AG08395 (cell line): Measurements from ENCODE around the gene TTC27.
"Not testable (repeated sequence)": the region's sequence is repeated elsewhere in the genome, so short reads cannot be mapped to it uniquely, and the experiment has no call there.

Experiments
- DNase-seq: peaks from one replicate; pipeline ENCODE4 v3.0.0; 2012; ENCODE audit warnings: mixed read lengths, low spot score

TTC27 gene

GRCh38 chr2:32719933-32720716 lies 92.3 kb downstream of the TTC27 start:
- no peak for DNase-seq

- DNase-seq, result no peak
Observed at GRCh38 chr2:32720771-32721170, 92.9 kb downstream of the TTC27 start.

GRCh38 chr2:32721376-32721775 lies 93.5 kb downstream of the TTC27 start:
- no peak for DNase-seq

GRCh38 chr2:32723467-32724079 lies 95.7 kb downstream of the TTC27 start:
- DNase-seq, result no peak

- not testable (repeated sequence) for DNase-seq
Observed at GRCh38 chr2:32726678-32727077, 98.8 kb downstream of the TTC27 start.

GRCh38 chr2:32727157-32727556 lies 99.3 kb downstream of the TTC27 start:
- DNase-seq, result no peak

- not testable (repeated sequence) for DNase-seq
Observed at GRCh38 chr2:32730958-32731357, 103.1 kb downstream of the TTC27 start.

GRCh38 chr2:32732120-32732519 lies 104.3 kb downstream of the TTC27 start:
- DNase-seq, result no peak

- DNase-seq, result no peak
Observed at GRCh38 chr2:32732912-32733472, 105.1 kb downstream of the TTC27 start.

GRCh38 chr2:32735348-32735747 lies 107.5 kb downstream of the TTC27 start:
- no peak for DNase-seq

- no peak for DNase-seq
Observed at GRCh38 chr2:32738939-32739338, 111.1 kb downstream of the TTC27 start.

GRCh38 chr2:32739664-32740063 lies 111.8 kb downstream of the TTC27 start:
- DNase-seq, result no peak

GRCh38 chr2:32741575-32741974 lies 113.7 kb downstream of the TTC27 start:
- DNase-seq, result no peak

- DNase-seq, result no peak
Observed at GRCh38 chr2:32742376-32742775, 114.5 kb downstream of the TTC27 start.

GRCh38 chr2:32743480-32744236 lies 115.8 kb downstream of the TTC27 start:
- DNase-seq, result no peak

- peak; percentile 52 for DNase-seq
Observed at GRCh38 chr2:32745191-32745590, 117.3 kb downstream of the TTC27 start.

- DNase-seq, result no peak
Observed at GRCh38 chr2:32745675-32746074, 117.8 kb downstream of the TTC27 start.

- DNase-seq, result peak; percentile 34
Observed at GRCh38 chr2:32746669-32747068, 118.8 kb downstream of the TTC27 start.

GRCh38 chr2:32748158-32748557 lies 120.3 kb downstream of the TTC27 start:
- DNase-seq, result no peak

GRCh38 chr2:32750880-32751279 lies 123.0 kb downstream of the TTC27 start:
- DNase-seq, result no peak

- no peak for DNase-seq
Observed at GRCh38 chr2:32752205-32752604, 124.4 kb downstream of the TTC27 start.

- no peak for DNase-seq
Observed at GRCh38 chr2:32752952-32753351, 125.1 kb downstream of the TTC27 start.

GRCh38 chr2:32754676-32755075 lies 126.8 kb downstream of the TTC27 start:
- not testable (repeated sequence) for DNase-seq
